ENCODE results near the gene LLPH. TPM values are rescaled to one million over a fixed set of nuclear protein-coding genes. Genes with fewer than 3 reads are reported as not detected.
A peak's percentile ranks its signal among the peaks of the same experiment; 100 is the strongest.

LLPH gene
- total RNA-seq, 4 donors from 2014 or later, result 5.0 to 17.5 (median 9.5) TPM

DNA sequence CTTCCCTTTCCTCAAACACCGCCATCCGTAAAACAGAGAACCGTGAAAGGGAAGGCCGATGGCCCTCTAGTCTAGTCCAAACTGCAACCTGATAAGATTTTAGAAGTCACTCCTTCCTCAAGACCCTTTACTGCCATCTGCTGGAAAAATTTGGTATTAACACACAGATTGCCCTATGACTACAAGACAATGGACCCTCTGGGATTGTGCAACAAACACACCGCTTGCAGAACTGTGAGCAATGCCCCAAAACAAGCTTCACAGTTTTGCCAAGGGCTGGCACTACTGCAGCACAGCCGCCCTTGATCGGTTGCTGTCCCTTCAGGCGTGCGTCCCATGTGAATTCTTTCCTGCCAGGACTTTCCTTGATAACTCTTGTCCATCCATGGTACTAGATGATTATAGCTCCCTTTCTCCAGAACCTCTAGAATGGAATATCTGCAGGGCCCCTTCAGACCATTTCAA, 23.1 kb downstream of the LLPH start:
- no peaks in the 10 kb centered on the region for H3K27me3 ChIP-seq
- H3K27ac ChIP-seq, result no peak overlapping the region
- 28 to 35% methylated on average over 7 to 8 of the region's 9 CpGs for WGBS, 2 donors (ENCODE audit: low coverage in 1 of 2)
- no peak overlapping the region for H3K4me3 ChIP-seq
- peaks cover 0 to 4% (median 0%) of the 10 kb centered on the region in 3 donors for H3K4me1 ChIP-seq
- ATAC-seq, result peak; percentile 74
- H3K9me3 ChIP-seq, result no peaks in the 10 kb centered on the region
- H3K36me3 ChIP-seq, result no peaks in the 10 kb centered on the region
- TF ChIP-seq POLR2AphosphoS5 (IDR thresholded peaks at IDR 0.05), result no peak
- peak; percentile 62 to 83 (median 74) for TF ChIP-seq CTCF (IDR thresholded peaks at IDR 0.05)

- no peak for ATAC-seq
- 69 to 93% methylated on average over 2 to 3 of the region's 3 CpGs for WGBS, 2 donors (ENCODE audit: low coverage in 1 of 2)
Observed at GRCh38 chr12:66103016-66103913, 27.3 kb downstream of the LLPH start.

DNA sequence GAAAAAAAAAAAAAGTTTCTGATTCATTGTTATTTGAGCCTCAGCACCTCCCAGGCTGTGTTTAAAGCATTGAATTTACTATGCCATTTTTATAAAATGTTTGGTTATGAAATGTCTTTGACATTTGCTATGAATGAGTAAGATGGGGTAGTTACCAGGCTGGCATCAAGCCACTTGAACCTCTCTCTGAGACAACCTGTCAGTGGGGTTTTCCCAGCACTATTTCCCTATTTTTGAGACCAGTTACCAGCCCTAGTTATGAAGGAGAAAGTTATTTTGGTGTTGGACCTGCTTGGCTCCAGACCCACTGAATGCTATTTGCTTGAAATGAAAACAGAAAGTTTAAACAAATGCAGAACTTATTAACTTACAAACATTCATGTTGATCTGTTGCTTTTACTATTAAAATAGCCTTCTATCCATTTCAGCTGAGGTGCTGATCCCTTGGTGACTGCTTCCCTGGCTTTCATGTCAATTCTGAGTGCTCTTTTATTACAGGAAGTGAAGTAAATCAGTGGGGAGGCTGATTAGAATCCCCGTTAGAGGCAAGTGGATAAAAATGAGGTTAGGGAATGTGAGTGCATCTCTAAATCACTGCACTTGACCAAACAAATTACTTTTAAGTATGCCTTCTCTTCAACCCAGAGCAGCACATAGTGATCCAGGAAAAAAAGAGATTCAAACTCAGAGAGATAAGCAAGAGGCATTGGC, 37.8 kb downstream of the LLPH start:
- no peak for TF ChIP-seq POLR2A (IDR thresholded peaks at IDR 0.05)
- no peak for TF ChIP-seq POLR2AphosphoS5 (IDR thresholded peaks at IDR 0.05)
- TF ChIP-seq EP300 (IDR thresholded peaks at IDR 0.05), result no peak
- no peak for TF ChIP-seq CTCF (IDR thresholded peaks at IDR 0.05)
- Histone ChIP-seq H3K36me3 (no peaks in the 10 kb centered on the region), H3K27ac (no peak overlapping the region), H3K27me3 (no peaks in the 10 kb centered on the region), H3K4me3 (no peak overlapping the region), H3K4me1 (peaks cover 0 to 8% (median 0%) of the 10 kb centered on the region in 3 donors), H3K9me3 (no peaks in the 10 kb centered on the region)
- ATAC-seq, result no peak
- WGBS, 2 donors (ENCODE audit: low coverage in 1 of 2), result 6 to 14% methylated on average over 1 of the region's 1 CpG

More at GRCh38 chr12:66103016-66103913, 27.3 kb downstream of the LLPH start:
- H3K27ac ChIP-seq, result no peak overlapping the region
- no peak for TF ChIP-seq CTCF (IDR thresholded peaks at IDR 0.05)
- no peak for TF ChIP-seq POLR2AphosphoS5 (IDR thresholded peaks at IDR 0.05)
- TF ChIP-seq POLR2A (IDR thresholded peaks at IDR 0.05), result no peak
- no peak for TF ChIP-seq EP300 (IDR thresholded peaks at IDR 0.05)
- peaks cover 0 to 11% (median 0%) of the 10 kb centered on the region in 3 donors for H3K9me3 ChIP-seq
- H3K27me3 ChIP-seq, result peaks cover 9% of the 10 kb centered on the region
- peaks cover 0 to 4% (median 0%) of the 10 kb centered on the region in 3 donors for H3K4me1 ChIP-seq
- no peak overlapping the region for H3K4me3 ChIP-seq
- H3K36me3 ChIP-seq, result no peaks in the 10 kb centered on the region

DNA sequence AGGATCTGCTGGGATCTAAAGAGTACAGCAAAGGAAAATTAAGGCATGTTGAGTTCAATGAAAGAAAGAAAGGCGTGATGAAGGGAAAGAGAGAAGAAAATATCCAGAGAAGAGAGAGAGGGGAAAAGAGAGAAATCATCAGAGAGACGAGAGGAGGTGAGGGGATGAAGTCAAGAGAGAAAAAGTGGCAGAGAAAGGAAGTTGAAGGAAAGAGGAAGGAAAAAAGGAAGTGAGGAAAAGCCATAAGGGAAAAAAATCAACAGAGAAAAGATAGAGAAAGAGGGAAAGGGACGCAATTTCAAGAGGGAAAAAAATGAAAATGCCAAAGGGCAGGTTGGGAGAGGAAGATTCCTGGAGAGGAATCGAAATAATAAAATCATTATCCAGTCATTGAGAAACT, 40.4 kb downstream of the LLPH start:
- no peak overlapping the region for H3K27ac ChIP-seq
- TF ChIP-seq EP300 (IDR thresholded peaks at IDR 0.05), result no peak
- no peak for TF ChIP-seq POLR2A (IDR thresholded peaks at IDR 0.05)
- no peak for TF ChIP-seq CTCF (IDR thresholded peaks at IDR 0.05)
- H3K4me3 ChIP-seq, result no peak overlapping the region
- H3K4me1 ChIP-seq, result peaks cover 0 to 8% (median 0%) of the 10 kb centered on the region in 3 donors
- H3K36me3 ChIP-seq, result no peaks in the 10 kb centered on the region
- WGBS, 2 donors (ENCODE audit: low coverage in 1 of 2), result 68 to 87% methylated on average over 3 to 4 of the region's 4 CpGs
- H3K9me3 ChIP-seq, result no peaks in the 10 kb centered on the region
- no peak for ATAC-seq
- H3K27me3 ChIP-seq, result no peaks in the 10 kb centered on the region
